Epithelial cell of proximal tubule (primary cell): ENCODE data around the gene BLM. TPM values are rescaled to one million over a fixed set of nuclear protein-coding genes. Genes with fewer than 3 reads are reported as not detected.
"Not testable (repeated sequence)": the region's sequence is repeated elsewhere in the genome, so short reads cannot be mapped to it uniquely, and the experiment has no call there.

Source experiments
- DNase-seq: peaks from one replicate; pipeline ENCODE4 v3.0.0-alpha.2; 2011; ENCODE audit warnings: low read depth
- H3K4me3 ChIP-seq: 2 replicates; pipeline ENCODE4 v1.5.1; 2011; ENCODE audit warnings: low read depth, mild to moderate bottlenecking, low read length
- total RNA-seq: library from RNA; depleted of rRNA; stranded (reverse); fragments of >200 nt; gene quantifications from 2 replicates; pipeline ENCODE4 v1.2.3, GENCODE V29; 2015
- TF ChIP-seq, protein P1 (sequence below): conservative IDR thresholded peaks from 2 replicates; pipeline ENCODE4 v1.5.1; 2012; ENCODE audit warnings: low read depth, mild to moderate bottlenecking, low read length

The BLM gene
- total RNA-seq, 1 donor from 2014 or later: 13.0 TPM

DNA sequence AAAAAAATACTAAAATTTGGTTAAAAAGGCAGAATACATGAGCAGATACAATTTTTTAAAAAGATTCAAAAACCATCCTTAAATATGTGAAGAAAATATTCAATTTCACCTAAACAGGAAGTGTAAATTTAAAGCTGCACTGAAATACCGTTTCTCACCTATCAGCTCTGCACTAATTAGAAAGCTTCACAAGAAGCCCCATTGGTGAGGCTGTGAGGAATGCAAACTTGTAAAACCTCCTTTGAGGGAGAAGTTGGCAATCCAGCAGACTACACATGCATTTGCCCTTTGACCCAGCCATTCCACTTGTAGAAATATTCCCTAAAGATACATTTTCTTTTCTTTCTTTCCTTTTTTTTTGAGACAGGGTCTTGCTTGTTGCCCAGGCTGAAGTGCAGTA lies 18.8 kb downstream of the BLM start:
- TF ChIP-seq, protein P1, sequence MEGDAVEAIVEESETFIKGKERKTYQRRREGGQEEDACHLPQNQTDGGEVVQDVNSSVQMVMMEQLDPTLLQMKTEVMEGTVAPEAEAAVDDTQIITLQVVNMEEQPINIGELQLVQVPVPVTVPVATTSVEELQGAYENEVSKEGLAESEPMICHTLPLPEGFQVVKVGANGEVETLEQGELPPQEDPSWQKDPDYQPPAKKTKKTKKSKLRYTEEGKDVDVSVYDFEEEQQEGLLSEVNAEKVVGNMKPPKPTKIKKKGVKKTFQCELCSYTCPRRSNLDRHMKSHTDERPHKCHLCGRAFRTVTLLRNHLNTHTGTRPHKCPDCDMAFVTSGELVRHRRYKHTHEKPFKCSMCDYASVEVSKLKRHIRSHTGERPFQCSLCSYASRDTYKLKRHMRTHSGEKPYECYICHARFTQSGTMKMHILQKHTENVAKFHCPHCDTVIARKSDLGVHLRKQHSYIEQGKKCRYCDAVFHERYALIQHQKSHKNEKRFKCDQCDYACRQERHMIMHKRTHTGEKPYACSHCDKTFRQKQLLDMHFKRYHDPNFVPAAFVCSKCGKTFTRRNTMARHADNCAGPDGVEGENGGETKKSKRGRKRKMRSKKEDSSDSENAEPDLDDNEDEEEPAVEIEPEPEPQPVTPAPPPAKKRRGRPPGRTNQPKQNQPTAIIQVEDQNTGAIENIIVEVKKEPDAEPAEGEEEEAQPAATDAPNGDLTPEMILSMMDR: no peak
- DNase-seq: no peak
- no peak overlapping the region for H3K4me3 ChIP-seq

DNA sequence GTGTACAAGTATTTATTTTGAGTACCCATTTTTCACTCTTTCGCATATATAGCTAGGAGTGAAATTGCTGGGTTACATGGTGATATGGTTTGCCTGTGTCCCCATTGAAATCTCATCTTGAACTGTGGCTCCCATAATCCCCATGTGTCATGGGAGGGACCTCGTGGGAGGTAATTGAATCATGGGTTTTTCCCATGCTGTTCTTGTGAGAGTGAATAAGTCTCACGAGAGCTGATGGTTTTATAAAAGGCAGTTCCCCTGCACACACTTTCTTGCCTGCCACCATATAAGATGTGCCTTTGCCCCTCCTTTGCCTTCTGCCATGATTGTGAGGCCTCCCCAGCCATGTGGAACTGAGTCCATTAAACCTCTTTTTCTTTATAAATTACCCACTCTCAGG lies 23.4 kb downstream of the BLM start:
- H3K4me3 ChIP-seq, DNase-seq: not testable (repeated sequence)

DNA sequence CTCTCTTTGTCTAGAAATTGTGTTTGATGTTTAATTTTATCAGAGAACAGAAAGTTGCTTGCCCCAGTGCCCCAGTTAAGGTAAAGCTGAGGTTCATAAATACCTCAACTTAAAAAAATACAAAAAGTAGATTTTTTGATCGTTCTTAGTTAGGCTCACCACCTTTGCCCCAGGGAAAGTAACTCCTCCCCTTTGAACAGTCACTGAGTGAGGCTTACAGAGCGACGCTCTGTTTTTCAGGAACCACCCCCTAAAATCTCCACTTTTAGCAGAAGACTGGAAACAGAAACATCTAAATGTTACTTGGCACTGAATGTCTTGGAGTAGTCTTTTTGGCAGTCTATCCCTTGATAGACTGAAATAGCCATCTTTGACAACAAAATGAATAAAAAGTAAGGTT lies 24.9 kb downstream of the BLM start:
- DNase-seq: no peak
- TF ChIP-seq, protein P1: no peak
- H3K4me3 ChIP-seq: no peak overlapping the region

DNA sequence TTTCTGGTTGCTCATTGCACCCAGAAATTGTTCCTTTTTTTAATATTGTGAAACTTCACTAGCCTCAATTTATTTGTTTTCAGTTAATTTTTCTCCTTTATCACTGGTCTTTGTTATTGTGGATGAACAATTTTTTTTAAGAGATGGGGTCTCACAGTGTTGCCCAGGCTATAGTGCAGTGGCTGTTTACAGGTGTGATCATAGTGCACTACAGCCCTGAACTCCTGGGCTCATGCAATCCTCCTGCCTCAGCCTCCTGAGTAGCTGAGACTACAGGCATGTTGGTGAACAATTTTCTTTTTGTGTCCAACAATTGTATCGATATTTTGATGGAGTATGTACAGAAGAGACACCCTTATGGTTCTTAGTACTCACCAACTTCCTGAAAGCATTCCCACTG lies 26.3 kb downstream of the BLM start:
- DNase-seq: no peak
- TF ChIP-seq, protein P1: no peak
- no peak overlapping the region for H3K4me3 ChIP-seq

DNA sequence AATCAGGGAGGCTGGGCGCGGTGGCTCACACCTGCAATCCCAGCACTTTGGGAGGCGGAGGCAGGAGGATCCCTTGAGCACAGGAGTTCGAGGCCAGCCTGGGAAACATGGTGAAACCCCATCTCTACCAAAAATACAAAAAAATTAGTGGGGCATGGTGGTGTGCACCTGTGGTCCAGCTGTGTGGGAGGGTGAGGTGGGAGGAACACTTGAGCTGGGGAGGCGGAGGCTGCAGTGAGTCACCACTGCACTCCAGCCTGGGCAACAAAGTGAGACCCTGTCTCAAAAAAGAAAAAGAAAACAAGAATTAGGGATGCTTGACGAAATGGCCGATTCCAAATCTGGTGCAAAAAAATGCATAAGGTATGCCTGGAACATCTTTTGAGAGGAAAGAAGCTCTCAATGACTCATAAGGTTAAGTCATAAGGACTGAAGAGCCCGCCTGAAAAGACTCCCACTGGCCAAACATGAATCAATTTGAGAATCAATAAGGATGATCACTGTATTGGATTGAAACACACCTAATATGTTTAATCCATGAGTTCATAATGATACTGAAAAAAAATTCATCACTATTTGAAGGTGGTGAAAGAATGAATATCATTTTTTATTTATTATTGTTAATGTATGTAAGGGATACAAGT lies 27.7 kb downstream of the BLM start:
- H3K4me3 ChIP-seq: no peak overlapping the region
- no peak for DNase-seq
- TF ChIP-seq, protein P1: no peak

DNA sequence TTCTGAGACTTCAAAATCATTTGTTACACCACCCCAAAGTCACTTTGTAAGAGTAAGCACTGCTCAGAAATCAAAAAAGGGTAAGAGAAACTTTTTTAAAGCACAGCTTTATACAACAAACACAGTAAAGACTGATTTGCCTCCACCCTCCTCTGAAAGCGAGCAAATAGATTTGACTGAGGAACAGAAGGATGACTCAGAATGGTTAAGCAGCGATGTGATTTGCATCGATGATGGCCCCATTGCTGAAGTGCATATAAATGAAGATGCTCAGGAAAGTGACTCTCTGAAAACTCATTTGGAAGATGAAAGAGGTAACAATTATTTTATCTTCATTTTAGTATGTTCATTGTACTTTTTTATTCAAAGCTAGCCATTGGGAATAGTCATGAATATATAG lies 32.6 kb downstream of the BLM start:
- H3K4me3 ChIP-seq: no peak overlapping the region
- DNase-seq: no peak
- TF ChIP-seq, protein P1: no peak

DNA sequence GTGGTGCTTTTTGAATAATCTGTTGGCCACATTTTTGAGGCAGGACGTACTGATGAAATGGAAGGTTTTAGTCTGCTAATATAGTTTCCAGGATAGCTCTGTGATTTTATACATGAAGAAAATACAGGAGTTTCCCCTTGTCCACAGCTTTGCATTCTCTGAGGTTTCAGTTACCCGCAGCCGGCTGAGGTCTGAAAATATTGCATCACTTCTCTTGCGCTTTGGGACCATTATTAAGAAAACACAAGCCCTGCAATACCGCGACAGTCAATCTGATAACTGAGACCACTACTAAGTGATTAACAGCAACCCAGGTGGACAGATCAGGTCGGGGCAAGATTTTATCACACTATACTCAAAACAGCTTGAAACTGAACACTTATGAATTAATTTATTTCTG lies 33.0 kb downstream of the BLM start:
- H3K4me3 ChIP-seq: no peak overlapping the region
- TF ChIP-seq, protein P1: no peak
- DNase-seq: no peak

DNA sequence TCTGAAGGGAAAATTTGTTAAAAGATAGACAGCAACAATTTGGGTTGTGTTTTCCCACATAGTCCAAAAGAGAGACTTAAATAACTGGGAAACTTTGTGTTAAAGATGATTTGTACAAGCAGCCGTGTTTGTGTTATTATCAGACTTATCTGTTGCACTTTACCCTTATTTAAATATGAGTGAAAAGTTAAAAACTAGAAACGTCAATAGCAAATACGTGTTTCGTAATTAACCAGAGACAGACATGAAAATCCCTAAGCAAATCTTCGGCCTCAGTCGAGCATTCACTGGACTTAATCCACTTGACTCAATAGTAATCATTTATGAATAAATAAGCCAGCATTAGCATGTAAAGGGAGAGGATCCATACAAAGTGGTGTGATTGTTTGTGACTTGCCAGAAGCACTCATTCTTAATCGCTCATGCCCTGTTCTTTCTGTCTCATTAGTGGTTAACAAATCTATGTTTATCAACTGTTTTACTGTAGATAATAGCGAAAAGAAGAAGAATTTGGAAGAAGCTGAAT lies 34.2 kb downstream of the BLM start:
- H3K4me3 ChIP-seq: no peak overlapping the region
- no peak for DNase-seq
- TF ChIP-seq, protein P1: no peak
